H1 (cell line): ENCODE measurements around the gene COL16A1. TPM values are rescaled to one million over a fixed set of nuclear protein-coding genes. Genes with fewer than 3 reads are reported as not detected.

Experiments
- CTCF ChIA-PET: fragments of 300-600 bp; sonication (Branson Sonifier 250); formaldehyde crosslinking; loops from one replicate; lab custom pipeline; 2021; ENCODE audit not compliant: partially characterized antibody; lab: Charles Lee
- POLR2A ChIA-PET: fragments of 300-600 bp; sonication (Branson Sonifier 250); formaldehyde crosslinking; loops from one replicate; lab custom pipeline; 2021; ENCODE audit warnings: inconsistent platforms; ENCODE audit not compliant: partially characterized antibody; lab: Charles Lee
- DNase-seq, 2 experiments: peaks; one replicate each; pipeline versions ENCODE4 v3.0.0 to v3.0.0-alpha.2; 2010 to 2022; ENCODE audit warnings: low spot score in 2 of 2, low read depth in 1 of 2, mixed read lengths in 1 of 2
- FAIRE-seq: peaks from 2 replicates; lab custom pipeline; 2011; peaks lifted over from hg19 to GRCh38; lab: Jason Lieb, UNC
- H2AFZ ChIP-seq: 2 replicates; pipeline ENCODE4 v1.8.1; 2012; ENCODE audit warnings: low read length, inconsistent platforms
- H2AK5ac ChIP-seq: 2 replicates; pipeline ENCODE4 v1.6.1; 2013; ENCODE audit warnings: low read depth, low read length
- H2BK120ac ChIP-seq: replicated peaks from 2 replicates; pipeline ENCODE3; 2013; ENCODE audit warnings: low read depth, low read length, inconsistent platforms
- H2BK12ac ChIP-seq: 2 replicates; pipeline ENCODE4 v1.6.1; 2013; ENCODE audit warnings: low read depth, low read length
- H2BK15ac ChIP-seq: 2 replicates; pipeline ENCODE4 v1.6.1; 2013; ENCODE audit warnings: low read length
- H2BK20ac ChIP-seq: 2 replicates; pipeline ENCODE4 v1.6.1; 2013; ENCODE audit warnings: low read length
- H2BK5ac ChIP-seq: 2 replicates; pipeline ENCODE4 v1.6.1; 2013; ENCODE audit warnings: low read depth, low read length
- H3K14ac ChIP-seq: 2 replicates; pipeline ENCODE4 v1.6.1; 2013; ENCODE audit warnings: inconsistent platforms; ENCODE audit not compliant: insufficient read length
- H3K18ac ChIP-seq: 2 replicates; pipeline ENCODE4 v1.6.1; 2013; ENCODE audit warnings: low read length; ENCODE audit errors: extremely low read depth
- H3K23ac ChIP-seq: 2 replicates; pipeline ENCODE4 v1.6.1; 2013; ENCODE audit warnings: inconsistent platforms; ENCODE audit not compliant: insufficient read length
- H3K23me2 ChIP-seq: 2 replicates; pipeline ENCODE4 v1.6.1; 2013; ENCODE audit warnings: low read depth, low read length
- H3K27ac ChIP-seq: 2 replicates; pipeline ENCODE4 v1.6.1; 2011; ENCODE audit warnings: low read depth, low read length, inconsistent platforms
- H3K27me3 ChIP-seq, 4 experiments: replicated peaks in 1 of 4; 1 replicate in 1 of 4; 2 replicates in 3 of 4; pipeline versions ENCODE4 v1.6.1 to v1.8.1; 2011 to 2013; ENCODE audit warnings: low read length in 3 of 4, mild to moderate bottlenecking in 3 of 4, inconsistent platforms in 2 of 4, mixed read lengths in 2 of 4, moderate library complexity in 1 of 4; ENCODE audit not compliant: control insufficient read depth in 3 of 4, insufficient read depth in 3 of 4; ENCODE audit errors: extremely low read depth in 1 of 4
- H3K36me3 ChIP-seq, 4 experiments: 2 replicates each; pipeline versions ENCODE4 v1.6.1 to v1.8.1; 2011 to 2013; ENCODE audit warnings: mild to moderate bottlenecking in 4 of 4, low read length in 3 of 4, moderate library complexity in 2 of 4, control low read depth in 1 of 4, inconsistent platforms in 1 of 4; ENCODE audit not compliant: insufficient read depth in 4 of 4, control insufficient read depth in 2 of 4
- H3K4ac ChIP-seq: replicated peaks from 2 replicates; pipeline ENCODE3; 2013; ENCODE audit warnings: low read length, low read depth, mixed read lengths, inconsistent platforms; ENCODE audit not compliant: insufficient read length
- H3K4me1 ChIP-seq, 4 experiments: replicated peaks in 1 of 4; 1 replicate in 1 of 4; 2 replicates in 3 of 4; pipeline versions ENCODE4 v1.6.1 to v1.8.1; 2011 to 2013; ENCODE audit warnings: low read length in 3 of 4, inconsistent platforms in 2 of 4, mixed read lengths in 1 of 4; ENCODE audit not compliant: insufficient read depth in 4 of 4, control insufficient read depth in 3 of 4
- H3K4me2 ChIP-seq, 2 experiments: 2 replicates each; pipeline versions ENCODE4 v1.6.1 to v1.8.1; 2011 to 2013; ENCODE audit warnings: low read depth in 2 of 2, low read length in 2 of 2, control low read depth in 1 of 2, inconsistent platforms in 1 of 2, mild to moderate bottlenecking in 1 of 2; ENCODE audit not compliant: insufficient read depth in 1 of 2
- H3K4me3 ChIP-seq, 4 experiments: fragments of 200-600, 300-600 bp in 1 of 4; sonication (generic), shearing (Covaris generic), sonication (Bioruptor Twin) in 1 of 4; 2 replicates each; pipeline versions ENCODE4 v1.5.1 to v1.8.1; 2011 to 2016; ENCODE audit warnings: low read length in 4 of 4, low read depth in 3 of 4, control low read depth in 2 of 4, inconsistent platforms in 2 of 4, mild to moderate bottlenecking in 2 of 4, mixed read lengths in 1 of 4, moderate library complexity in 1 of 4; ENCODE audit not compliant: insufficient read depth in 2 of 4; ENCODE audit errors: extremely low read depth in 1 of 4
- H3K56ac ChIP-seq: replicated peaks from 2 replicates; pipeline ENCODE3; 2013; ENCODE audit warnings: low read depth, mild to moderate bottlenecking, mixed read lengths, low read length, inconsistent platforms; ENCODE audit not compliant: insufficient read length
- H3K79me1 ChIP-seq: 2 replicates; pipeline ENCODE4 v1.6.1; 2013; ENCODE audit warnings: low read depth, low read length, control low read depth
- H3K79me2 ChIP-seq, 2 experiments: 2 replicates each; pipeline versions ENCODE4 v1.6.1 to v1.8.1; 2012 to 2013; ENCODE audit warnings: low read length in 2 of 2, mild to moderate bottlenecking in 2 of 2, inconsistent platforms in 1 of 2; ENCODE audit not compliant: insufficient read depth in 2 of 2, control insufficient read depth in 1 of 2
- H3K9ac ChIP-seq, 4 experiments: replicated peaks in 1 of 4; 1 replicate in 1 of 4; 2 replicates in 3 of 4; pipeline versions ENCODE4 v1.6.1 to v1.8.1; 2011 to 2013; ENCODE audit warnings: low read depth in 3 of 4, low read length in 3 of 4, control low read depth in 2 of 4, mild to moderate bottlenecking in 2 of 4, moderate library complexity in 2 of 4, inconsistent platforms in 1 of 4; ENCODE audit errors: extremely low read depth in 1 of 4
- H3K9me3 ChIP-seq, 2 experiments: 2 replicates each; pipeline versions ENCODE4 v1.6.1 to v1.8.1; 2012 to 2013; ENCODE audit warnings: mild to moderate bottlenecking in 2 of 2, moderate library complexity in 2 of 2, control low read depth in 1 of 2, inconsistent platforms in 1 of 2, low read depth in 1 of 2, low read length in 1 of 2, mixed read lengths in 1 of 2; ENCODE audit not compliant: insufficient read depth in 2 of 2
- H4K20me1 ChIP-seq, 2 experiments: replicated peaks in 1 of 2; 2 replicates each; pipeline versions ENCODE3 to v1.8.1; 2011 to 2013; ENCODE audit warnings: inconsistent platforms in 2 of 2, low read length in 2 of 2, mild to moderate bottlenecking in 1 of 2; ENCODE audit not compliant: insufficient read depth in 2 of 2, control insufficient read depth in 1 of 2
- H4K5ac ChIP-seq: 2 replicates; pipeline ENCODE4 v1.6.1; 2013; ENCODE audit warnings: low read length, low read depth, mixed read lengths, inconsistent platforms; ENCODE audit not compliant: insufficient read length
- H4K8ac ChIP-seq: 2 replicates; pipeline ENCODE4 v1.8.0; 2013; ENCODE audit warnings: mild to moderate bottlenecking, moderate library complexity, low read length, inconsistent platforms; ENCODE audit not compliant: insufficient read depth; ENCODE audit errors: extremely low read depth
- H4K91ac ChIP-seq: replicated peaks from 2 replicates; pipeline ENCODE3; 2013; ENCODE audit warnings: low read length, mixed read lengths, inconsistent platforms; ENCODE audit not compliant: insufficient read length
- E2F6 ChIP-seq: IDR thresholded peaks from 2 replicates; pipeline ENCODE4 v1.6.1; 2012; ENCODE audit warnings: inconsistent platforms
- KDM1A ChIP-seq: fragments of 200-600, 300-600 bp; sonication (generic); IDR thresholded peaks from 2 replicates; pipeline ENCODE4 v1.7.1; 2016; ENCODE audit warnings: mild to moderate bottlenecking, low read length, borderline replicate concordance
- MAX ChIP-seq: IDR thresholded peaks from 2 replicates; pipeline ENCODE4 v1.6.1; 2012; ENCODE audit warnings: inconsistent platforms
- POLR2AphosphoS5 ChIP-seq: IDR thresholded peaks from 2 replicates; pipeline ENCODE4 v1.6.1; 2011; ENCODE audit warnings: low read depth, low read length
- RFX5 ChIP-seq: IDR thresholded peaks from 2 replicates; pipeline ENCODE4 v1.6.1; 2011; ENCODE audit warnings: low read depth, low read length, improper control_type of control experiment, borderline replicate concordance
- RXRA ChIP-seq: IDR thresholded peaks from 2 replicates; pipeline ENCODE4 v1.6.1; 2011; ENCODE audit warnings: low read depth, mild to moderate bottlenecking, low read length, moderate library complexity; ENCODE audit not compliant: insufficient read depth
- SP1 ChIP-seq: IDR thresholded peaks from 2 replicates; pipeline ENCODE4 v1.6.1; 2011; ENCODE audit warnings: low read depth, low read length
- SP2 ChIP-seq: IDR thresholded peaks from 2 replicates; pipeline ENCODE4 v1.6.1; 2012; ENCODE audit warnings: mild to moderate bottlenecking, low read length, inconsistent platforms
- WGBS, 2 experiments: shearing (Covaris generic) in 1 of 2; methylation state at CpG; one replicate each; pipeline versions ENCODE4 v1.1.6 to v1.1.7; 2013 to 2015; ENCODE audit warnings: low lambda C conversion rate in 2 of 2, mixed read lengths in 2 of 2, inconsistent platforms in 1 of 2, low coverage in 1 of 2, missing lambda C conversion rate in 1 of 2; ENCODE audit not compliant: insufficient replicate concordance in 2 of 2, insufficient coverage in 1 of 2, insufficient read length in 1 of 2; ENCODE audit errors: extremely low coverage in 1 of 2, missing lambda C conversion rate in 1 of 2; 5-methylcytosine and 5-hydroxymethylcytosine counted together
- polyA plus RNA-seq, 7 experiments: library from polyadenylated mRNA; depleted of rRNA in 3 of 7; stranded (reverse) in 5 of 7; unstranded in 2 of 7; fragments of >200 nt in 5 of 7; fragments of 200-250 nt in 2 of 7; gene quantifications; 1 replicate in 5 of 7; 2 replicates in 1 of 7; 4 replicates in 1 of 7; pipeline versions ENCODE4 v1.2.1 to v1.2.3, GENCODE V29; 2011 to 2013; ENCODE audit warnings: missing spikeins in 2 of 7, mixed read lengths in 2 of 7
- total RNA-seq: library from RNA; stranded (reverse); fragmentation: NEBNext Ultra II Directional; extraction: Animal tissue kit (Norgen Biotek cat#: 25700); gene quantifications from 2 replicates; pipeline ENCODE4 v1.2.1, GENCODE V29; 2021

COL16A1 gene
- total and polyA plus RNA-seq, 2 of the 8 experiments (the other 6 are each of a cell fraction or from before 2014, with no cell fraction given): 2.0 to 10.5 TPM

- H2AK5ac ChIP-seq: no peak overlapping the region
- no peaks in the 10 kb centered on the region for H3K9me3 ChIP-seq
- DNase-seq: peak in 1 of 2 experiments; percentile 75
- peaks cover 0 to 13% (median 8%) of the 10 kb centered on the region in 4 experiments; a peak in 6 of 7 replicates for H3K4me1 ChIP-seq
- no peak overlapping the region for H3K23ac ChIP-seq
- no peak overlapping the region for H2BK120ac ChIP-seq
- H3K14ac ChIP-seq: no peak overlapping the region
- no peak overlapping the region for H3K27ac ChIP-seq
- no peak overlapping the region for H2AFZ ChIP-seq
- H2BK15ac ChIP-seq: 0 out of 2 replicates have a peak overlapping the region, but pooled peaks have one; percentile 72
- no peaks in the 10 kb centered on the region for H3K79me2 ChIP-seq
- H3K36me3 ChIP-seq: peaks cover 0 to 4% (median 0%) of the 10 kb centered on the region in 4 experiments; a peak in 1 of 8 replicates
- ChIA-PET CTCF (interaction anchor here (1.3 to 9.2 kb wide), 12 partner anchors 8 to 79 kb away, joined by 3 to 130 read pairs (median 8); no protein-coding TSS in a partner anchor), POLR2A (interaction anchor here (0.8 to 1.2 kb wide), 3 partner anchors 14 to 98 kb away, joined by 3 to 4 read pairs (median 4); partner anchors contain the start of gene PEF1)
- WGBS, 2 experiments: 87% methylated on average over 30 of the region's 32 CpGs; no CpG with 5 or more reads in 1 of the 2 experiments
- 0 out of 2 replicates have a peak overlapping the region, but pooled peaks have one; percentile 5 for H2BK12ac ChIP-seq
- H2BK20ac ChIP-seq: no peak overlapping the region
- no peak overlapping the region for H3K4ac ChIP-seq
- no peak overlapping the region for H3K4me3 ChIP-seq
- 0 out of 2 replicates have a peak, but pooled peaks have one; percentile 18 for TF ChIP-seq SP2
- peak; percentile 73; the same call in 1 of the 2 replicates for TF ChIP-seq SP1
- no peak for TF ChIP-seq POLR2AphosphoS5
- peak; percentile 80 for TF ChIP-seq E2F6
- peak; percentile 79 for TF ChIP-seq RFX5
- no peak for TF ChIP-seq RXRA
- TF ChIP-seq MAX: peak; percentile 74
- TF ChIP-seq KDM1A: no peak
- no peak overlapping the region for H3K56ac ChIP-seq
- 0 out of 2 replicates have a peak overlapping the region, but pooled peaks have one; percentile 9 for H2BK5ac ChIP-seq
- no peak overlapping the region for H4K5ac ChIP-seq
- no peaks in the 10 kb centered on the region for H3K27me3 ChIP-seq
- no peak for FAIRE-seq
- H3K9ac ChIP-seq: no peak overlapping the region
- H3K79me1 ChIP-seq: no peaks in the 10 kb centered on the region
- H3K4me2 ChIP-seq: no peak overlapping the region
- no peak overlapping the region; the same call in 1 of the 2 replicates for H4K8ac ChIP-seq
- peaks cover 0 to 5% of the 10 kb centered on the region in 2 experiments for H4K20me1 ChIP-seq
- no peaks in the 10 kb centered on the region for H3K23me2 ChIP-seq
- H3K18ac ChIP-seq: no peak overlapping the region; the same call in 1 of the 2 replicates
- H4K91ac ChIP-seq: no peak overlapping the region
Measured at GRCh38 chr1:31742462-31743212, 38.8 kb upstream of the COL16A1 start.
